Astrocyte (in vitro differentiated cells and primary cell): ENCODE data around the gene IP6K1.

Experiments used
- CTCF ChIP-seq: IDR thresholded peaks from 2 replicates; pipeline ENCODE4 v1.5.1; 2011; ENCODE audit warnings: low read depth, mild to moderate bottlenecking, inconsistent platforms, low read length, moderate library complexity; ENCODE audit not compliant: insufficient read depth
- EZH2 ChIP-seq: IDR thresholded peaks from 2 replicates; pipeline ENCODE4 v1.6.1; 2012; ENCODE audit warnings: mild to moderate bottlenecking, low read length, inconsistent platforms; ENCODE audit not compliant: insufficient read depth

DNA sequence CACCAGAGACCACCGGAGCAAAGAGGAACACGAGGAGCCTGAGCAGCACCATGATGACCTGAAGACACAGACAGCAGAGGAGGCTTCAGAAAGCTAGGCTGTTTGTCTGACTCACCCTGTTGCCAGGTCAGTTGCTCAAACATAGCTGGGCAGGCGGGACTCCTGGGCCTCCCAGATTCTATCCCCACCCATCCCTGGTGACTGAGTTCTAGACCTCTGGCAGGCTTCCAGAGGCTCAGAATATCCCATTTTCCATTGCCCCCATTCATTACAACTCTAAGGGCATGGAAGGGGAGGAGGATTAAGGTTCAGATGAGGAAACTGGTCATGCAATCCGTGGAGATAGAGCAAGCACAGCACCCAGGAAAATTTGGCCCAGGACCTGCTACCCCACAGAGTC is 13.4 kb upstream of the IP6K1 start, which contains the start of gene CDHR4:
- no peak for TF ChIP-seq EZH2
- TF ChIP-seq CTCF: no peak
